IPS-NIHi7 (cell line): ENCODE measurements around the gene TAAR1.
"Not testable (repeated sequence)": the region's sequence is repeated elsewhere in the genome, so short reads cannot be mapped to it uniquely, and the experiment has no call there.

Experiments used
- DNase-seq: peaks from one replicate; pipeline ENCODE4 v3.0.0; 2012; ENCODE audit warnings: mixed read lengths; ENCODE audit errors: extremely low spot score

TAAR1 gene

DNA sequence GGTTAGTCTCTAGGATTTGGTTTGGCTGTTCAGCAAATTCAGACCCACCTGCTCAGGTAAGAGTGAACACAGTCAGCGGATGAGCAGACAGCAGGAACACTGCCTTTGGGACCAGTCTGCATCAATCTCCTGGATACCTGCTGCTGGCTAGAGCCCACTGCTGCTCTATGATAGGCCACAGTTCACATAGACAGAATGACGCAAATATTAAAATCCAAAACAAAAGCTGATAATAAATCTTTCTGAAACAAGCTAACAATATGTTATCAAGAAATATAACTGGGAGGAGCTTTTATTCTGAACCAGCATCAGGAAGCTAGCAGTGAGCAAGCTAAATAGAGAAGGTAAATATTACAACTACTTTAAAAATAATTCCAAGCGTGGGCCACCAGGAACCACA lies at the start of gene TAAR1:
Gene TAAR1, minus strand, starts transcription at position 101 of the 400 bp plus-strand sequence. CDS start 13,179 bp downstream, outside the sequence.
- DNase-seq = no peak

DNA sequence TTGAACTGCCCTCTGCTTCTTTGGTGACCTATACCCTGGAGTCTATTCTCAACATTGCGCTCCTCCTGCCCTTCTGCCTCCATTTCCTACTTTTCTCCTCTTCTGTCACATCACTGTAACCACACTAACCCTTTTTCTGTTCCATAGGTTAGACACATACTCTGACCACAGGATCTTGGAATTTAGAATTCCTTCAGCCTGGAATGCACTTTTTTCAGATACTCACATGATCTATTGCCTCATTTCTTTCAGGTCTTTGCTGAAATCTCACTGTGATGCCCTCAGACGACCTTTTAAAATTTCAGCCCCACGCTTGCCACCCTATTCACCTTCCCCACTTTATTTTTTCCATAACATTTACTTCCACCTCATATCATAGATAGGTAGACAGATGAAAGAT lies 49.8 kb upstream of the TAAR1 start:
- DNase-seq = no peak

DNA sequence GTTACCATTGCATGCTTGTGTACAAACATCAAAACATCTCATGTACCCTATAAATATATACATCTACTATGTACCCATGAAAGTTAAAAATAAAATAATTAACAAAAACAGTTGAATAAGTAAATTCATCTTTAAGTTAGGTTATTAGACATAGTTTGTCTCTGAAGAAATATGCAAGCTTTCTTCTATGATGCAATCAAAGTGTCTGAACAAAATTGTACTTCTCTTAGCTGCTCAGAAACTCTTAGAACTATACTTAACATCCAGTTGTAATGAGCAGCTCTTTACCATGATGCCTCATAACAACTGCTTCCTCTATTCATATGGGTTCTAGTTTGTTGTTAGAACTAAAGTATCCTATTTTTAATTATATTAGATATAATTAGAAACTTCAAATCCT lies 49.0 kb upstream of the TAAR1 start:
- no peak for DNase-seq

DNA sequence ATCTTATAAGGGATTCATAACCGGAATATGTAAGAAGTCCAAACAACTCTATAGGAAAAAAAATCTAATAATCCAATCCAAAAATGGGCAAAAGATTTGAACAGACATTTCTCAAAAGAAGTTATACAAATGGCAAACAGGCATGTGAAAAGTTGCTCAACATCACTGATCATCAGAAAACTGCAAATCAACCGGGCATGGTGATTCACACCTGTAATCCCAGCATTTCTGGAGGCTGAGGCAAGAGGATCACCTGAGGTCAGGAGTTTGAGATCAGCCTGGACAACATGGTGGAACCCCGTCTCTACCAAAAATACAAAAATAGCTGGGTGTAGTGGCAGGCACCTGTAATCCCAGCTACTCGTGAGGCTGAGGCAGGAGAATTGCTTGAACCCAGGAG lies 47.8 kb upstream of the TAAR1 start:
- DNase-seq = not testable (repeated sequence)

DNA sequence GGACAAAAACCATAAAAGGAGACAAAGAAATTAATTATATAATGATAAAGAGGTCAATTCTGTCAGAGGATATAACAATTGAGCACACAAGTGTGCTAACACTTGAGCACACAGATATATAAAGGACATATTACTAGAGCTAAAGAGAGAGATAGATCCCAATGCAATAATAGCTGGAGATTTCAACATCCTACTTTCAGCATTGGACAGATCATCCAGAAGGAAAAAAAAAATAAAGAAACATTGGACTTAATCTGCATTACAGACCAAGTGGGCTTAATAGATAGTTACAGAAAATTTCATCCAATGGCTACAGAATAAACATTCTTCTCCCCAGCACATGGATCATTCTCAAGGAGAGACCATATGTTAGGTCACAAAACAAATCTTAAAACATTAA lies 45.0 kb upstream of the TAAR1 start:
- no peak for DNase-seq

DNA sequence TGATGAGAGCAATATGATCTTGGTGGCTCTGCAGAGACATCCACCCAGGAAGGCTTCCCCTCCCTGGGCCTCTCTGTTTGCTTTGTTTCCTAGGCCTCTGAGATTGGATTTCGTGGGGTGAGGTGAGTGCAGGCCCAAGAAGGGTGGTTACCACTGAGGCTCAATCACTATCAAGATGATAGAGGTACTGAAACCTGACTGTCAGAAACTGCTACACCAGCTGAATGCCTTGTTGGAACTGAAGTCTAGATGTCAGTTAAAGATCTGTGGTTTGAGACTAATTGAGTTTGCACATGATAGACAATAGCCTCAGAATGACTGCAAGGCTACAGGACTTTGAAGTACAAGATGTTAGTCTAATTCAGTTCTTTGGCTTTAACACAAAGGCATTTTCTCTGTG lies 39.6 kb upstream of the TAAR1 start:
- DNase-seq = no peak

DNA sequence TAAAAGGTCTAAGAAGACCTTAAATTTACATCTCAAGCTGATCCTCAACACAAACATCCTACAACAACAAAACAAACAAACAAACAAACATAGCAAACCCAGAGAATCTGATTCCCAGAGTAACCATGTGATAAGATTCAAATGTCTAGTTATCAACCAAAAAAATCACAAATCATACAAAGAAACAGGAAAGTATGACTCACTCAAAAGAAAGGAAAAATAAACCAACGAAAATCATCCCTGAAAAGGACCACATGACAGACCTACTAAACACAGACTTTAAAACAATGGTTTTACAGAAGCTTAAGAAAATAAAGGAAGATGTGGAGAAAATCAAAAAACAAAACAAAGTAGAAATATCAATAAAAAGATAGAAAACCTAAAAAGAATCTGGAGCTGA lies 36.8 kb upstream of the TAAR1 start:
- DNase-seq = no peak

GRCh38 chr6:132693478-132693877 lies 34.5 kb upstream of the TAAR1 start:
- DNase-seq = no peak

DNA sequence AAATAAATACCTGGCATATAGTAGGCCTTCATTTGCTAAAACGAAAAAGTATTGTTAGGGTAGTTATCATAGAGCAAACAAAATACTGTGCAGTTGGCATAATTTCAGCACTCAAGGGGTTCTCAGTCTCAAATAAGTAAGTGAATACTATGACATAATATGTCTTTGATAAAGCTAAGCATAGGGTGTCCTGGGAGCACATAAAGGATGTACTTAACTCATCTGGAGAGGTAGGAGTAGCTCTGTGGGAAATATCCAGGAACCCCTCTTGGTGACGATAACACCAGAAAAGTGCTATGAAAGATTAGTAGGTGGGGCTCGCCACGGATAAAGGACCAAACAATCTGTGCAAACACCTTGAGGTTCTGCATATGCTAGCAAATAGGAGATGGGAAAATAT lies 31.7 kb upstream of the TAAR1 start:
- no peak for DNase-seq

GRCh38 chr6:132687306-132687705 lies 28.3 kb upstream of the TAAR1 start:
- no peak for DNase-seq

DNA sequence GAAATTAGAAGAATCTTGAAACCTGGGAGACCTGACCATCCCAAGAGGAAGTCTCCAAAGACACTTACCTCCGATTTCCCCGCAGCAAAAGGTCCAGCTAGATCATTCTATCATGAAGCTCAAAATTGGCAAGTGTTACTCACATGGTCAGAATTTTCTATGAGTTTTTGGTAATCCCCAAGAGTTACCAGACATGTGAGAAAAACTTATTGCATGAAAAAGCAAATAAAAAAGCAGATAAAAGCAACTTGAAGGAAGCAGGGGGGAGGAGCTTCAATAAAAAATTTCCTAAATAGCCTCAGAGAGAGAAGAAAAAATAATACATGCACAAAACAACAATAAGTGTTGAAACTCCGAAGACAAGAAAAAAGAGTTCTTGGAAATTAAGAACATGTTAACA lies 27.5 kb upstream of the TAAR1 start:
- DNase-seq = no peak

DNA sequence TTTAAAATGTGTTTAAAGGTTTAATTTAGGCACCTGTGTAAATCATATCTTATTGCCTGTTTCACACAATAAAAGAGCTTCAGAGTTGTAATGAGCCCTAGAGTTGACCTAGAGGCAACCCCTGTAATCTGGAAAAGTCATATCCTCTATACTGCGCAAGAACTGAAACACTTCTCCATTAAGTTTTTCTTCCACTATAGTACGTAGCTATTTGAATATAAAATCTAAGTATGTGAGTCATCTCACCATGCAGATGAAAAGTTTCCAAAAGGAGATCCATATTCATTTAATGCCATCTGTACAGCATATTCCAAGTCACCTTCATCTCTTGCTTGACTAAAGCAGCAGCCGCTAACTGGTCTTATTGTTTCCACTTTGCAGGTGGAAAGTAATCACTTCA lies 26.0 kb upstream of the TAAR1 start:
- DNase-seq = no peak

- no peak for DNase-seq
Measured at GRCh38 chr6:132684272-132684671, 25.3 kb upstream of the TAAR1 start.

GRCh38 chr6:132683543-132683942 lies 24.6 kb upstream of the TAAR1 start:
- DNase-seq = no peak

DNA sequence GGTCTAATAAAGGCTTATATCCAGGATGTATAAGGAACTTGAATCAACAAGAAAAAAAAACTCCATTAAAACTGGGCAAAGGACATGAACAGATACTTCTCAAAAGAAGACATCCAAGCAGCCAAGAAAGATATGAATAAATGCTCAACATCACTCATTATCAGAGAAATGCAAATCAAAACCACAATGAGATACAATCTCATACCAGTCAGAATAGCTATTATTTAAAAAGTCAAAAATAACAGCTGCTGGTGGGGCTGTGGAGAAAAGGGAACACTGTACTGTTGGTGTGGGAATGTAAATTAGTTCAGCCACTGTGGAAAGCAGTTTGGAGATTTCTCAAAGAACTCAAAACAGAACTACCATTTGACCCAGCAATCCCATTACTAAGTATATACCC lies 20.1 kb upstream of the TAAR1 start:
- DNase-seq = not testable (repeated sequence)

DNA sequence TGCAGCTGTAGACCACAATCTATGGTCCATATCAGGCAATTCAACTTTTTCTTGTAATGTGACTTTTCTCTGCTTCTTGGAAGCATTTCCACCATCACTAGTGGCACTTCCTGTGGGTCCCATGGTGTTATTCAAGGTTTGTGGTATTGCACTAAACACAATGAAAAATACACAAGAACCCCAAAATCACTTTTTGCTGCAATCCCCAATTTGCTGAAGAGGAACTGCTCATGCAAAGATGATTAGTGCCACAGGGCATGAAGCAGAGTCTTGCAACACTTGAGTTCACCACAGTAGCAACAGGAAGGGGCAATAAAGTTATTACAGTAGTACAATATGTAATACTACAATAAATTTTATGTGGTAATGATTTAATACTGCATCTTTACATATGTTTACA lies 16.8 kb upstream of the TAAR1 start:
- DNase-seq = no peak

DNA sequence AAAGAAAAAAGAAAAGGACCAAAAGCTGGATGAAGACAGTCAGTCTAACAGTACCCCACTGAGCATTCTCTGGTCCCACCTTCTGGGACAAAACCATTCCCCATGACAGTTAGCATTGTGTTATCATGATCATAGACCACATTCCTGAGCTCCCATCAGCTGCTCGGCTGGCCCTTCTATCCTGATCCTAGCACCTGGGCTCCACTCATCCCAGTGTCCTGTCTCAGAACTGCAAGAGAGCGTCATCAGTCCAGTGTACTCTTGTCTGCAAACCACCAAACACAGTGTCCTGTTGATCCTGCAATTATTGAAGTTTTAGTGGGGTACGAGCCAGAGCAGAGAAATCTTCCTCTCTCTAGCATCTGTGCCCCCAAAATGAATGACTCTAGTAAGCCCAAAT lies 16.0 kb upstream of the TAAR1 start:
- peak; percentile 18 for DNase-seq

DNA sequence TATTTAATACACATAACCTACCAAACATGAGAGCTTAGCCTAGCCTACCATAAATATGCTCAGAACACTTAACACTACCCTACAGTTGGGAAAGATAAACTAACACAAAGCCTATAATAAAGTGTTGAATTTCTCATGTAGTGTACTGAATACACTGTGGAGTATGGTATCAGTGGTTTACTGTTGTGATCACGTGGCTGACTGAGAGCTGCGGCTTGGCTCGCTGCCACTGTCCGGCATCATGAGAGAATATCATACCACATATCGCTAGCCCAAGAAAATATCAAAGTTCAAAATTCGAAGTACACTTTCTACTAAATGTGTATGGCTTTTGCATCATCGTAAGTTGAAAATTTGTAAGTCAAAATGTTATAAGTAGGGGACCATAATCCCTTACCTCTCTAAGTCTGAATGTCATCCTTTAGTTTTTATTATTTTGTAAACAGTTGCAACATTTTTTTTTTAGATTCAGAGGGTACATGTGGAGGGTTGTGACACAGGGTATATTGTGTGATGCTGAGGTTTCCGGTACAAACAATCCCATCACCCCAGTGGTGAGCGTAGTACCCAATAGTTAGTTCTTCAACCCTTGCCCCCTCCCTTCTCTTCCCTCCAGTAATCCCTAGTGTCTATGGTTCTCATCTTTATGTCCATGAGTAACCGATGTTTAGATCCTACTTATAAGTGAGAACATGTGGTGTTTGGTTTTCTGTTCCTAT lies 14.6 kb upstream of the TAAR1 start:
- DNase-seq = no peak

DNA sequence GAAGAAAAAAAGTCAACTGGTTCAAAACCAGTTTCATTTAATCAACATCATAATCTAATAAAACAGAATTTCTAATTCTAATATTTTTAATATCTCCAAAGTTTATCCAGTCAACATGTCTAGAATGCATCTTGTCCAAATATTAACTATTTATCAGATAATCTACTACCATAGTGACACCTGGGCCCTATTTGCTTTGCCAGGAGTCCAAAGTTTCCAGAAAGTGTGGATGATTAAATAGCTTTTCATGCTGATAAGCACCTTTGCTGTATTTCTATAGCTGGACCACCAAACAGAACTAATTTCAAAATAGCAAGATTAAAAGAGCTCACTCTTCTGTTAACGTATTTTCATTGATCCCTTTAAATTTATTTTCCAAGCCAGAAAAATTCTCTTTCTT lies 12.3 kb upstream of the TAAR1 start:
- DNase-seq = no peak

- DNase-seq = peak; percentile 16
Measured at GRCh38 chr6:132669690-132670291, 10.8 kb upstream of the TAAR1 start.

DNA sequence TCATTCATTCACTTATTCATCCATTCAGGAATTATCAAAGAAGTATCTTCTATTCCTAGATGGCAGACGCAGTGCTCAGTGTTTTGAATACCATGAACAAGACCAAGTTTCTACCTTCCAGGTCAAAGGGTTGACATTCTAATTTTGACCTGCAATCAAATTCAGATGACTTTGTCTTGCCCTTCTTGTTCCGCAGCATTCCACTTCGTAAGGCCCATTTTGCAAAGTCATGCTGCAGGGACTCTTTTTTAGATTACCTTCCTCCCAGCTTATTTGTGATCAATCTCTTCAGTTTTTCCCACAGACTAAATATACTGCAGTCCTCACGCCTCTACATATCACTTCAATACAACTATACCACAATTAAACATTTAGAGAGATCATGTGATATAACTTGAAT lies 7.1 kb upstream of the TAAR1 start:
- no peak for DNase-seq

DNA sequence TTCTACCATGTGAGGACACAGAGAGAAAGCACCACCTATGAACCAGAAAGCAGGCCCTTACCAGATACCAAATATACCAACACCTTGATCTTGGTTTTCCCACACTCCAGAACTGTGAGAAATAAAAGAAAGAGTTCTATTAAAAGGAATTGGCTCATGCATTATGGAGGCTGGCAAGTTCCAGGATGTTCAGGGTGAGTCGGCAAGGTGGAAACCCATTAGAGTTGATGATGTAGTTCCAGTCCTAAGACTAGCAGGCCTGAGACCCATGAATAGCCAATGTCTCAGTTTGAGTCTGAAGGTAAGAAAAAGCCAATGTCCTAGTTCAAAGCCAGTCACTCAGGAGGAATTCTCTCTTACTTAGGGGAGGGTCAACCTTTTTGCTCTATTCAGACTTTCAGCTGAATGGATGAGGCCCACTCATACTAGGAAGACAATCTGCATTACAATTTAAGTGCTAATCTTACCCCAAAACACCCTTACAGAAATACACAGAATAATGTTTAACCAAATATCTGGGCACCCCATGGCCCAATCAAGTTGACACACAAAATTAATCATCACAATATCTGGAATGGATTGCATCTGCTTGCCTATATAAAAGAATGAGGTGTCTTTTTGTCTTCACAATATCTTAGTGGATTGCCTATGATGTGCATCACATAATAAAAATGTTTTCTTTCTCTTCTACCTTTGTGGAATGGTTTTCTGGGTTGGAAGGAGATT lies 5.5 kb upstream of the TAAR1 start:
- no peak for DNase-seq

DNA sequence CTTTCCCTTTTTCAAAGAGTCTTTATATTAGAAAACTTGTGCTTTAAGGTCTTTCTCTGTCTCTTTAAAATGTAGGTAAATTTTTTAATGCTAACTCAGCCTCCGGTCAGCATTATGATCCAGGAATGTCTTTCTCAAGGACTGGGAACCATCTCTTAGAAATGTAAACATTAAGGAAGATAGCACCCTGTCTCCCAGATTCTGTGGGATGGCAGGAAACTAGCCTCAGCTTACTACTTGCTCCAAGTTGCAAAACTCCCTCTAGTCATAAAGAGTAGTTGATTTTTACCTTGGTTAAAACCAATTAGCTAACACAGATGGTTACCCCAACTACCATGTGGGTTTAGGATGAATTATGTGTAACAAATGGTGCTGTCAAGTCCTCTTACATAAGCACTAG lies 4.7 kb upstream of the TAAR1 start:
- no peak for DNase-seq
